Progenitor cell of endocrine pancreas (in vitro differentiated cells): ENCODE results near the gene AFG3L2. TPM values are rescaled to one million over a fixed set of nuclear protein-coding genes. Genes with fewer than 3 reads are reported as not detected.

Source experiments
- DNase-seq: peaks from one replicate; pipeline ENCODE4 v3.0.0; 2021; ENCODE audit warnings: low spot score; ENCODE audit not compliant: unreplicated experiment
- H3K27ac Mint-ChIP-seq: 2 replicates; pipeline ENCODE4 v1.8.0; 2021; ENCODE audit warnings: mild to moderate bottlenecking, moderate library complexity, mixed read lengths
- H3K27me3 Mint-ChIP-seq: 2 replicates; pipeline ENCODE4 v1.8.0; 2021; ENCODE audit warnings: mixed read lengths
- H3K36me3 Mint-ChIP-seq: 2 replicates; pipeline ENCODE4 v1.8.0; 2022; ENCODE audit warnings: mixed read lengths; ENCODE audit not compliant: insufficient read depth
- H3K4me1 Mint-ChIP-seq: 2 replicates; pipeline ENCODE4 v1.8.0; 2021; ENCODE audit warnings: low read depth, mixed read lengths
- H3K4me3 Mint-ChIP-seq: 2 replicates; pipeline ENCODE4 v1.8.0; 2021; ENCODE audit warnings: low read depth, mild to moderate bottlenecking, moderate library complexity, mixed read lengths
- H3K9me3 Mint-ChIP-seq: 2 replicates; pipeline ENCODE4 v1.8.0; 2021; ENCODE audit warnings: low read depth, mixed read lengths
- total RNA-seq: library from RNA; stranded (reverse); gene quantifications from 2 replicates; pipeline ENCODE4 v1.2.1, GENCODE V29; 2021
- TF ChIP-seq, protein P1 (sequence below): fragments of 200-600 bp; sonication (generic); IDR thresholded peaks from one replicate; pipeline ENCODE4 v1.5.0; 2021; ENCODE audit warnings: antibody characterized with exemption, mild to moderate bottlenecking; ENCODE audit not compliant: unreplicated experiment

Gene AFG3L2
- total RNA-seq, 1 donor from 2014 or later, result 44.6 TPM

- peaks cover 23% of the 10 kb centered on the region for H3K36me3 Mint-ChIP-seq
- no peaks in the 10 kb centered on the region for H3K9me3 Mint-ChIP-seq
- no peak for DNase-seq
- H3K4me1 Mint-ChIP-seq, result no peaks in the 10 kb centered on the region
- no peaks in the 10 kb centered on the region for H3K27me3 Mint-ChIP-seq
- no peak overlapping the region for H3K4me3 Mint-ChIP-seq
- TF ChIP-seq, protein P1, sequence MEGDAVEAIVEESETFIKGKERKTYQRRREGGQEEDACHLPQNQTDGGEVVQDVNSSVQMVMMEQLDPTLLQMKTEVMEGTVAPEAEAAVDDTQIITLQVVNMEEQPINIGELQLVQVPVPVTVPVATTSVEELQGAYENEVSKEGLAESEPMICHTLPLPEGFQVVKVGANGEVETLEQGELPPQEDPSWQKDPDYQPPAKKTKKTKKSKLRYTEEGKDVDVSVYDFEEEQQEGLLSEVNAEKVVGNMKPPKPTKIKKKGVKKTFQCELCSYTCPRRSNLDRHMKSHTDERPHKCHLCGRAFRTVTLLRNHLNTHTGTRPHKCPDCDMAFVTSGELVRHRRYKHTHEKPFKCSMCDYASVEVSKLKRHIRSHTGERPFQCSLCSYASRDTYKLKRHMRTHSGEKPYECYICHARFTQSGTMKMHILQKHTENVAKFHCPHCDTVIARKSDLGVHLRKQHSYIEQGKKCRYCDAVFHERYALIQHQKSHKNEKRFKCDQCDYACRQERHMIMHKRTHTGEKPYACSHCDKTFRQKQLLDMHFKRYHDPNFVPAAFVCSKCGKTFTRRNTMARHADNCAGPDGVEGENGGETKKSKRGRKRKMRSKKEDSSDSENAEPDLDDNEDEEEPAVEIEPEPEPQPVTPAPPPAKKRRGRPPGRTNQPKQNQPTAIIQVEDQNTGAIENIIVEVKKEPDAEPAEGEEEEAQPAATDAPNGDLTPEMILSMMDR, result no peak
- H3K27ac Mint-ChIP-seq, result no peak overlapping the region
Observed at GRCh38 chr18:12325726-12326245, 51.2 kb downstream of the AFG3L2 start.

DNA sequence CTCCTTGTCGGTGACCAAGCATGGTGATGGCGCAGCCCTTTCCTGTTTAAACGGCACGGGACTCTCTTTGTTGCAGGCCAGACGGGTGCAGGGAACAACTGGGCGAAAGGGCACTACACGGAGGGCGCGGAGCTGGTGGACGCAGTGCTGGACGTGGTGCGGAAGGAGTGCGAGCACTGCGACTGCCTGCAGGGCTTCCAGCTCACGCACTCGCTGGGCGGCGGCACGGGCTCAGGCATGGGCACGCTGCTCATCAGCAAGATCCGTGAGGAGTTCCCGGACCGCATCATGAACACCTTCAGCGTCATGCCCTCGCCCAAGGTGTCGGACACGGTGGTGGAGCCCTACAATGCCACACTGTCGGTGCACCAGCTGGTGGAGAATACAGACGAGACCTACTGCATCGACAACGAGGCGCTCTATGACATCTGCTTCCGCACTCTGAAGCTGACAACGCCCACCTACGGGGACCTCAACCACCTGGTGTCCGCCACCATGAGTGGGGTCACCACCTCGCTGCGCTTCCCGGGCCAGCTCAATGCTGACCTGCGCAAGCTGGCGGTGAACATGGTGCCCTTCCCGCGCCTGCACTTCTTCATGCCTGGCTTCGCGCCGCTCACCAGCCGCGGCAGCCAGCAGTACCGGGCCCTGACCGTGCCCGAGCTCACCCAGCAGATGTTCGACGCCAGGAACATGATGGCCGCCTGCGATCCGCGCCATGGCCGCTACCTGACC is 51.9 kb downstream of the AFG3L2 start:
- Mint-ChIP-seq H3K27me3 (no peaks in the 10 kb centered on the region), H3K36me3 (peaks cover 23% of the 10 kb centered on the region), H3K4me3 (no peak overlapping the region), H3K4me1 (no peaks in the 10 kb centered on the region), H3K9me3 (no peaks in the 10 kb centered on the region), H3K27ac (peak overlapping the region; percentile 37)
- TF ChIP-seq, protein P1, result no peak
- DNase-seq, result no peak

DNA sequence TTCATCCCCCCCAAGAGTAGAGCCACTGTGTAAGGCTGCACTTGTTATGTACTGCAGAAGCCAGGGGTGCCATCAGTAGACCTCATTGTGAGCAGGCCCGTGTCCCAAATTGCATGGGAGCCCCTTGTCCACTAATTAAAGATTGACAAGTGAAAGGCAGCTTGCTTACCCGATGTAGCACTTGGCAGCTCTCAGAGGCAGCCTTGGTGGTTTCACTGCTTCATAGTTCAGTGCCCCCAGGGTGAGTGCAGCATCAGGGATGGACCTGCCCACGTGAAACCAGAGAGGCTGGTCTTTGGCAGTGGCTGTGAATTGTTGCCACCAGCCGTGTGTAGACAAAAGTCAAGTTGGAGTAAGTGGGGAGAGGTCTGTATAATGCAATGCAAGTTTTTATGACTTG is 55.7 kb downstream of the AFG3L2 start:
- TF ChIP-seq, protein P1, result no peak
- peaks cover 11% of the 10 kb centered on the region for H3K36me3 Mint-ChIP-seq
- H3K4me3 Mint-ChIP-seq, result no peak overlapping the region
- DNase-seq, result no peak
- H3K9me3 Mint-ChIP-seq, result no peaks in the 10 kb centered on the region
- no peak overlapping the region for H3K27ac Mint-ChIP-seq
- no peaks in the 10 kb centered on the region for H3K27me3 Mint-ChIP-seq
- H3K4me1 Mint-ChIP-seq, result no peaks in the 10 kb centered on the region

GRCh38 chr18:12318857-12319256 is 58.2 kb downstream of the AFG3L2 start:
- TF ChIP-seq, protein P1, result no peak
- Mint-ChIP-seq H3K4me1 (no peaks in the 10 kb centered on the region), H3K36me3 (peaks cover 4% of the 10 kb centered on the region), H3K27ac (no peak overlapping the region), H3K9me3 (no peaks in the 10 kb centered on the region), H3K27me3 (no peaks in the 10 kb centered on the region), H3K4me3 (no peak overlapping the region)
- DNase-seq, result no peak

DNA sequence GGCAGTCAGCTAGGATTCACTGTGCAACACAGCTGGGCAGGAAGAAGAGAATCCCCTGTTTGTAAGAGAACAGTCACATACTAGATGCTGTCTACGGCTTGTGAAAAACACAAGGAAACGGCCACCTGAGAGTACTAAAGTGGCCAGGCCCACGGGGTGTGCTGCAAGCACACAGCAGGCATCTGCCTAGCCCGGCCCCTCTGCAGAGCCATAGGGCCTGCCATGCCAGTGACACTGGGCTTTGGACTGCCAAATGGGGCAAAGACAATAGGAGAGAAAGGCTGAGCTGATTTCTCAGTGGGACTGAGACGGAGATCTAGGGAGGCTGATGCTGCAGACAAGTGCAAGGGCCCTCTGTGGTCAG is 58.7 kb downstream of the AFG3L2 start:
- Mint-ChIP-seq H3K4me3 (no peak overlapping the region), H3K36me3 (peaks cover 5% of the 10 kb centered on the region), H3K27me3 (no peaks in the 10 kb centered on the region), H3K9me3 (no peaks in the 10 kb centered on the region), H3K4me1 (peaks cover 4% of the 10 kb centered on the region), H3K27ac (no peak overlapping the region)
- DNase-seq, result no peak
- TF ChIP-seq, protein P1, result no peak
